HL-60 (cell line): ENCODE data around the gene FUT7.

Source experiments
- GABPA ChIP-seq: IDR thresholded peaks from 2 replicates; pipeline ENCODE4 v1.6.1; 2012; ENCODE audit warnings: low read depth
- POLR2AphosphoS5 ChIP-seq: IDR thresholded peaks from 2 replicates; pipeline ENCODE4 v1.6.1; 2012; ENCODE audit warnings: low read depth
- SPI1 ChIP-seq: IDR thresholded peaks from 2 replicates; pipeline ENCODE4 v1.6.1; 2012; ENCODE audit warnings: low read depth, mild to moderate bottlenecking, borderline replicate concordance
- TF ChIP-seq, protein P1 (sequence below): IDR thresholded peaks from one replicate; pipeline ENCODE4 v1.5.1; 2011; ENCODE audit warnings: low read length, control low read depth, inconsistent platforms; ENCODE audit not compliant: insufficient read depth
- TF ChIP-seq, protein P2 (sequence below): IDR thresholded peaks from 2 replicates; pipeline ENCODE4 v1.6.1; 2012; ENCODE audit warnings: low read depth; ENCODE audit not compliant: insufficient replicate concordance

DNA sequence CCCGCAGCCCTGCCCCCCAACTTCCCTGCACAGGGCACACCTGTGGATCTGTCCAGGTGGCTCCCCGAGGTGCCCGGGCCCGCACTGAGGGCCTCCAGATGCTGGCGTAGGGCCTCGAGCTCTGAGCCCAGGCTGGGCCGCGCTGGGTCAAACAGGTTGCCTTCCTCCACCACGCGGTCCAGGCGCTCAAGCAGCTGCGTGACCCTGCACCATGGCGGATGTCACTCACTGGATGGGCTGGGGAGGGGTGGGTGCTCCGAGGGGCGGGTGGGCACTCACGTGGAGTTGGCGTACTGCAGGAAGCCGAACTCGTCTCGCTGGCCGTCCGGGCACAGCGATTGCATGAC lies 9.3 kb downstream of the FUT7 start:
- TF ChIP-seq, protein P1, sequence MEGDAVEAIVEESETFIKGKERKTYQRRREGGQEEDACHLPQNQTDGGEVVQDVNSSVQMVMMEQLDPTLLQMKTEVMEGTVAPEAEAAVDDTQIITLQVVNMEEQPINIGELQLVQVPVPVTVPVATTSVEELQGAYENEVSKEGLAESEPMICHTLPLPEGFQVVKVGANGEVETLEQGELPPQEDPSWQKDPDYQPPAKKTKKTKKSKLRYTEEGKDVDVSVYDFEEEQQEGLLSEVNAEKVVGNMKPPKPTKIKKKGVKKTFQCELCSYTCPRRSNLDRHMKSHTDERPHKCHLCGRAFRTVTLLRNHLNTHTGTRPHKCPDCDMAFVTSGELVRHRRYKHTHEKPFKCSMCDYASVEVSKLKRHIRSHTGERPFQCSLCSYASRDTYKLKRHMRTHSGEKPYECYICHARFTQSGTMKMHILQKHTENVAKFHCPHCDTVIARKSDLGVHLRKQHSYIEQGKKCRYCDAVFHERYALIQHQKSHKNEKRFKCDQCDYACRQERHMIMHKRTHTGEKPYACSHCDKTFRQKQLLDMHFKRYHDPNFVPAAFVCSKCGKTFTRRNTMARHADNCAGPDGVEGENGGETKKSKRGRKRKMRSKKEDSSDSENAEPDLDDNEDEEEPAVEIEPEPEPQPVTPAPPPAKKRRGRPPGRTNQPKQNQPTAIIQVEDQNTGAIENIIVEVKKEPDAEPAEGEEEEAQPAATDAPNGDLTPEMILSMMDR, result no peak
- TF ChIP-seq POLR2AphosphoS5, result no peak
- no peak for TF ChIP-seq SPI1
- no peak for TF ChIP-seq GABPA
- TF ChIP-seq, protein P2, sequence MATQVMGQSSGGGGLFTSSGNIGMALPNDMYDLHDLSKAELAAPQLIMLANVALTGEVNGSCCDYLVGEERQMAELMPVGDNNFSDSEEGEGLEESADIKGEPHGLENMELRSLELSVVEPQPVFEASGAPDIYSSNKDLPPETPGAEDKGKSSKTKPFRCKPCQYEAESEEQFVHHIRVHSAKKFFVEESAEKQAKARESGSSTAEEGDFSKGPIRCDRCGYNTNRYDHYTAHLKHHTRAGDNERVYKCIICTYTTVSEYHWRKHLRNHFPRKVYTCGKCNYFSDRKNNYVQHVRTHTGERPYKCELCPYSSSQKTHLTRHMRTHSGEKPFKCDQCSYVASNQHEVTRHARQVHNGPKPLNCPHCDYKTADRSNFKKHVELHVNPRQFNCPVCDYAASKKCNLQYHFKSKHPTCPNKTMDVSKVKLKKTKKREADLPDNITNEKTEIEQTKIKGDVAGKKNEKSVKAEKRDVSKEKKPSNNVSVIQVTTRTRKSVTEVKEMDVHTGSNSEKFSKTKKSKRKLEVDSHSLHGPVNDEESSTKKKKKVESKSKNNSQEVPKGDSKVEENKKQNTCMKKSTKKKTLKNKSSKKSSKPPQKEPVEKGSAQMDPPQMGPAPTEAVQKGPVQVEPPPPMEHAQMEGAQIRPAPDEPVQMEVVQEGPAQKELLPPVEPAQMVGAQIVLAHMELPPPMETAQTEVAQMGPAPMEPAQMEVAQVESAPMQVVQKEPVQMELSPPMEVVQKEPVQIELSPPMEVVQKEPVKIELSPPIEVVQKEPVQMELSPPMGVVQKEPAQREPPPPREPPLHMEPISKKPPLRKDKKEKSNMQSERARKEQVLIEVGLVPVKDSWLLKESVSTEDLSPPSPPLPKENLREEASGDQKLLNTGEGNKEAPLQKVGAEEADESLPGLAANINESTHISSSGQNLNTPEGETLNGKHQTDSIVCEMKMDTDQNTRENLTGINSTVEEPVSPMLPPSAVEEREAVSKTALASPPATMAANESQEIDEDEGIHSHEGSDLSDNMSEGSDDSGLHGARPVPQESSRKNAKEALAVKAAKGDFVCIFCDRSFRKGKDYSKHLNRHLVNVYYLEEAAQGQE, result no peak
